H9 (cell line): Measurements from ENCODE around the gene PLEKHO1. TPM values are rescaled to one million over a fixed set of nuclear protein-coding genes. Genes with fewer than 3 reads are reported as not detected.
A peak's percentile ranks its signal among the peaks of the same experiment; 100 is the strongest.

Experiments
- DNase-seq: peaks from one replicate; pipeline ENCODE4 v3.0.0-alpha.2; 2017
- H2AFZ ChIP-seq: one replicate; pipeline ENCODE4 v1.6.1; 2013; ENCODE audit warnings: mild to moderate bottlenecking, low read length, control low read depth, moderate library complexity
- H2AK5ac ChIP-seq: 2 replicates; pipeline ENCODE4 v1.6.1; 2013; ENCODE audit warnings: low read length, control low read depth, mixed read lengths; ENCODE audit not compliant: insufficient read length
- H2BK120ac ChIP-seq: one replicate; pipeline ENCODE4 v1.6.1; 2013; ENCODE audit warnings: low read depth, mild to moderate bottlenecking, low read length, control low read depth, inconsistent platforms; ENCODE audit not compliant: poor library complexity, severe bottlenecking
- H2BK12ac ChIP-seq: 2 replicates; pipeline ENCODE4 v1.6.1; 2013; ENCODE audit warnings: low read length, control low read depth, mixed read lengths, low read depth; ENCODE audit not compliant: insufficient read length
- H2BK15ac ChIP-seq: 2 replicates; pipeline ENCODE4 v1.6.1; 2013; ENCODE audit warnings: low read depth, low read length, control low read depth
- H2BK20ac ChIP-seq: one replicate; pipeline ENCODE4 v1.6.1; 2013; ENCODE audit warnings: low read depth, mild to moderate bottlenecking, low read length, control low read depth, inconsistent platforms; ENCODE audit not compliant: poor library complexity, severe bottlenecking
- H2BK5ac ChIP-seq: 2 replicates; pipeline ENCODE4 v1.6.1; 2013; ENCODE audit warnings: low read length, control low read depth, mixed read lengths; ENCODE audit not compliant: insufficient read length
- H3K14ac ChIP-seq: 2 replicates; pipeline ENCODE4 v1.6.1; 2013; ENCODE audit warnings: low read length, control low read depth; ENCODE audit not compliant: insufficient read depth
- H3K18ac ChIP-seq: 2 replicates; pipeline ENCODE4 v1.6.1; 2013; ENCODE audit warnings: low read depth, mild to moderate bottlenecking, mixed read lengths, low read length, control low read depth; ENCODE audit not compliant: insufficient read length
- H3K23ac ChIP-seq: 2 replicates; pipeline ENCODE4 v1.6.1; 2013; ENCODE audit warnings: low read length, control low read depth, mixed read lengths, low read depth; ENCODE audit not compliant: insufficient read length
- H3K23me2 ChIP-seq: 2 replicates; pipeline ENCODE4 v1.6.1; 2013; ENCODE audit warnings: low read depth, mild to moderate bottlenecking, mixed read lengths, low read length, control low read depth; ENCODE audit not compliant: insufficient read length, poor library complexity, severe bottlenecking
- H3K27ac ChIP-seq: 2 replicates; pipeline ENCODE4 v1.5.1; 2013; ENCODE audit warnings: low read length, control low read depth, mixed read lengths, low read depth; ENCODE audit not compliant: insufficient read length
- H3K27me3 ChIP-seq: 2 replicates; pipeline ENCODE4 v1.6.1; 2013; ENCODE audit warnings: low read length, control low read depth, inconsistent platforms; ENCODE audit not compliant: insufficient read depth
- H3K4ac ChIP-seq: 2 replicates; pipeline ENCODE4 v1.6.1; 2013; ENCODE audit warnings: low read depth, mild to moderate bottlenecking, control low read depth, inconsistent platforms, low read length, moderate library complexity
- H3K4me1 ChIP-seq: 2 replicates; pipeline ENCODE4 v1.6.1; 2013; ENCODE audit warnings: low read length, control low read depth, inconsistent platforms; ENCODE audit not compliant: insufficient read depth
- H3K4me2 ChIP-seq: 2 replicates; pipeline ENCODE4 v1.6.1; 2013; ENCODE audit warnings: low read length, control low read depth, mixed read lengths; ENCODE audit not compliant: insufficient read length, insufficient read depth
- H3K56ac ChIP-seq: 2 replicates; pipeline ENCODE4 v1.6.1; 2013; ENCODE audit warnings: low read depth, mild to moderate bottlenecking, mixed read lengths, low read length, control low read depth; ENCODE audit not compliant: insufficient read length
- H3K79me1 ChIP-seq: 2 replicates; pipeline ENCODE4 v1.6.1; 2013; ENCODE audit warnings: low read depth, mild to moderate bottlenecking, moderate library complexity, low read length, control low read depth, inconsistent platforms; ENCODE audit not compliant: insufficient read depth, poor library complexity, severe bottlenecking
- H3K79me2 ChIP-seq: 2 replicates; pipeline ENCODE4 v1.6.1; 2013; ENCODE audit warnings: low read length, control low read depth, inconsistent platforms; ENCODE audit not compliant: insufficient read depth
- H3K9ac ChIP-seq: 2 replicates; pipeline ENCODE4 v1.6.1; 2013; ENCODE audit warnings: low read length, control low read depth, mixed read lengths; ENCODE audit not compliant: insufficient read length; ENCODE audit errors: extremely low read depth
- H3K9me3 ChIP-seq: one replicate; pipeline ENCODE4 v1.6.1; 2013; ENCODE audit warnings: low read depth, low read length, inconsistent platforms; ENCODE audit not compliant: control insufficient read depth
- H3T11ph ChIP-seq: one replicate; pipeline ENCODE4 v1.6.1; 2013; ENCODE audit warnings: mild to moderate bottlenecking, low read length, control low read depth, inconsistent platforms
- H4K20me1 ChIP-seq: one replicate; pipeline ENCODE4 v1.6.1; 2013; ENCODE audit not compliant: control insufficient read depth, insufficient read length, insufficient read depth
- H4K5ac ChIP-seq: 2 replicates; pipeline ENCODE4 v1.6.1; 2013; ENCODE audit warnings: low read depth, mild to moderate bottlenecking, mixed read lengths, low read length, control low read depth; ENCODE audit not compliant: insufficient read length
- H4K8ac ChIP-seq: replicated peaks from 2 replicates; pipeline ENCODE4 v1.6.1; 2013; ENCODE audit warnings: low read length, control low read depth, mixed read lengths, low read depth; ENCODE audit not compliant: insufficient read length
- H4K91ac ChIP-seq: 2 replicates; pipeline ENCODE4 v1.6.1; 2013; ENCODE audit warnings: low read depth, mild to moderate bottlenecking, moderate library complexity, mixed read lengths, low read length, control low read depth; ENCODE audit not compliant: insufficient read length
- H3K27ac Mint-ChIP-seq, 3 experiments: 2 replicates in 2 of 3; 3 replicates in 1 of 3; pipeline ENCODE4 v1.8.0; 2020 to 2021; ENCODE audit warnings: mixed read lengths in 3 of 3, mild to moderate bottlenecking in 1 of 3, moderate library complexity in 1 of 3
- H3K27me3 Mint-ChIP-seq: 2 replicates; pipeline ENCODE4 v1.8.0; 2021; ENCODE audit warnings: low read depth, mild to moderate bottlenecking, moderate library complexity, mixed read lengths
- H3K36me3 Mint-ChIP-seq, 3 experiments: 2 replicates in 2 of 3; 3 replicates in 1 of 3; pipeline ENCODE4 v1.8.0; 2020 to 2021; ENCODE audit warnings: low read depth in 3 of 3, mixed read lengths in 3 of 3; ENCODE audit not compliant: insufficient read depth in 1 of 3
- H3K4me1 Mint-ChIP-seq, 2 experiments: 2 replicates each; pipeline ENCODE4 v1.8.0; 2020; ENCODE audit warnings: mixed read lengths in 2 of 2
- H3K4me3 Mint-ChIP-seq, 2 experiments: 2 replicates in 1 of 2; 3 replicates in 1 of 2; pipeline ENCODE4 v1.8.0; 2020 to 2021; ENCODE audit warnings: mild to moderate bottlenecking in 2 of 2, mixed read lengths in 2 of 2, moderate library complexity in 1 of 2
- H3K9me3 Mint-ChIP-seq, 2 experiments: 2 replicates in 1 of 2; 3 replicates in 1 of 2; pipeline ENCODE4 v1.8.0; 2020; ENCODE audit warnings: mild to moderate bottlenecking in 2 of 2, mixed read lengths in 2 of 2, moderate library complexity in 1 of 2
- WGBS: extraction: QIAGEN DNeasy Blood & Tissue Kit; methylation state at CpG from one replicate; pipeline ENCODE4 v1.1.7; 2013; ENCODE audit warnings: missing lambda C conversion rate, low lambda C conversion rate, mixed read lengths; ENCODE audit not compliant: insufficient read length; ENCODE audit errors: extremely low coverage; 5-methylcytosine and 5-hydroxymethylcytosine counted together
- total RNA-seq: library from RNA; stranded (reverse); gene quantifications from 2 replicates; pipeline ENCODE4 v1.2.1, GENCODE V29; 2021
- TF ChIP-seq, protein P1 (sequence below): fragments of 200-600 bp; sonication (generic); conservative IDR thresholded peaks from 3 replicates; pipeline ENCODE4 v1.8.0; 2021; ENCODE audit warnings: antibody characterized with exemption, mild to moderate bottlenecking

The PLEKHO1 gene
- total RNA-seq, 1 experiment from 2014 or later, result 48.1 TPM

- Histone ChIP-seq H3K4me1 (no peaks in the 10 kb centered on the region), H3K79me1 (no peaks in the 10 kb centered on the region), H3T11ph (no peak overlapping the region), H3K27ac (peak overlapping the region; percentile 26), H3K18ac (no peak overlapping the region), H4K8ac (no peak overlapping the region), H2BK20ac (no peak overlapping the region), H2BK5ac (no peak overlapping the region), H4K5ac (no peak overlapping the region), H2BK15ac (no peak overlapping the region), H3K23ac (no peak overlapping the region), H2BK12ac (no peak overlapping the region), H3K4me2 (no peak overlapping the region), H3K9me3 (no peaks in the 10 kb centered on the region), H2AK5ac (no peak overlapping the region), H3K79me2 (no peaks in the 10 kb centered on the region), H3K9ac (no peak overlapping the region), H4K91ac (no peak overlapping the region), H3K4ac (no peak overlapping the region), H3K23me2 (no peaks in the 10 kb centered on the region), H3K14ac (no peak overlapping the region), H4K20me1 (no peaks in the 10 kb centered on the region), H2BK120ac (no peak overlapping the region), H3K27me3 (no peaks in the 10 kb centered on the region), H2AFZ (no peak overlapping the region), H3K56ac (no peak overlapping the region)
- 0 out of 4 replicates have a peak, but pooled peaks cover 0 to 2% of the 10 kb centered on the region in 2 experiments for H3K4me1 Mint-ChIP-seq
- H3K9me3 Mint-ChIP-seq, result peaks cover 4 to 5% of the 10 kb centered on the region in 2 experiments; a peak in 3 of 5 replicates
- no peak for DNase-seq
- TF ChIP-seq, protein P1, sequence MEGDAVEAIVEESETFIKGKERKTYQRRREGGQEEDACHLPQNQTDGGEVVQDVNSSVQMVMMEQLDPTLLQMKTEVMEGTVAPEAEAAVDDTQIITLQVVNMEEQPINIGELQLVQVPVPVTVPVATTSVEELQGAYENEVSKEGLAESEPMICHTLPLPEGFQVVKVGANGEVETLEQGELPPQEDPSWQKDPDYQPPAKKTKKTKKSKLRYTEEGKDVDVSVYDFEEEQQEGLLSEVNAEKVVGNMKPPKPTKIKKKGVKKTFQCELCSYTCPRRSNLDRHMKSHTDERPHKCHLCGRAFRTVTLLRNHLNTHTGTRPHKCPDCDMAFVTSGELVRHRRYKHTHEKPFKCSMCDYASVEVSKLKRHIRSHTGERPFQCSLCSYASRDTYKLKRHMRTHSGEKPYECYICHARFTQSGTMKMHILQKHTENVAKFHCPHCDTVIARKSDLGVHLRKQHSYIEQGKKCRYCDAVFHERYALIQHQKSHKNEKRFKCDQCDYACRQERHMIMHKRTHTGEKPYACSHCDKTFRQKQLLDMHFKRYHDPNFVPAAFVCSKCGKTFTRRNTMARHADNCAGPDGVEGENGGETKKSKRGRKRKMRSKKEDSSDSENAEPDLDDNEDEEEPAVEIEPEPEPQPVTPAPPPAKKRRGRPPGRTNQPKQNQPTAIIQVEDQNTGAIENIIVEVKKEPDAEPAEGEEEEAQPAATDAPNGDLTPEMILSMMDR, result peak; percentile 79
- peaks cover 0 to 5% (median 0%) of the 10 kb centered on the region in 3 experiments; a peak in 1 of 7 replicates for H3K36me3 Mint-ChIP-seq
- no peaks in the 10 kb centered on the region for H3K27me3 Mint-ChIP-seq
- H3K27ac Mint-ChIP-seq, result no peak overlapping the region
- no peak overlapping the region; a peak in 1 of 5 replicates for H3K4me3 Mint-ChIP-seq
- no CpG with 5 or more reads among the region's 10 CpGs for WGBS
Observed at GRCh38 chr1:150186789-150187559, 37.3 kb downstream of the PLEKHO1 start.
